Measurements from ENCODE around the gene MTHFD1L. TPM values are rescaled to one million over a fixed set of nuclear protein-coding genes. Genes with fewer than 3 reads are reported as not detected.

Gene MTHFD1L
- total and polyA plus RNA-seq, 9 of the 15 experiments (the other 6 are each of a cell fraction or from before 2014, with no cell fraction given): 20.9 to 128 (median 61.0) TPM

DNA sequence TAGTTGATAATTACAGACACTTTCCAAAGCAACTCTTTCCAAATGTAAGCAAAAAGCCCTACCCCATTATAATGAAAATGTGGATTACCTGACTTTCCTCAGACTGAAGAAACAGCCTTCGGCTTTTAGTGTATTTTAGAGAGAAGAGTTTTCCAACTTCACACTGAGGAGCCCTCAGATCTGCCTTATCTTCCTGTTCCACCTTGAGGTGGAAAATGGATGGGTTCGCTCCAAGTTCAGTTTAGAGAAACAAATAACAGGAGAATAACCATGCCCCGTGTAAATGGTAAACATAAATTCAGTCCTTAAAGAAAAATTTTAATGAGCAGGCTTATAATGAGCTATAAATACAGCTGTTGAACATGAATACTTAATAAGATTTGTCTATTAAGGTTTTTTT is 21.1 kb upstream of the MTHFD1L start (continued):
- TF ChIP-seq NFE2 (IDR thresholded peaks at IDR 0.05; ENCODE audit: low read depth) (no peak), EP400 (IDR thresholded peaks at IDR 0.05) (0 out of 2 replicates have a peak, but pooled peaks have one; percentile 16), KLF16 (IDR thresholded peaks at IDR 0.05) (no peak), ZC3H8 (IDR thresholded peaks at IDR 0.05) (no peak)

DNA sequence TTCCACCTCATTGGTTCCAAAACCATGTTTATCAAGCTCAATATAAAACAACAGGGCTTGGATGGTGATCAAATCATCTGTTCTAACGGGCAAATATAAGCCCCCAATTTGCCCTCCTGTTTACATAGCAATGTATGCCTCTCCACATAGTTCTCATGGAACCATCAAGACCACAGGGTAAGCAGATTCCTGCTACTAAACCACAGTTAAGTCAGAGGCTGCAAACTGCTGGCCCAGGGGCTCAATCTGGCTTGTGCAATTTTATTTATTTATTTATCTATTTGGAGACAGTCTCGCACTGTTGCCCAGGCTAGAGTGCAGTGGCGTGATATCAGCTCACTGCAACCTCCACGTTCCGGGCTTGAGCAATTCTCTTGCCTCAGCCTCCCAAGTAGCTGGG is 18.9 kb upstream of the MTHFD1L start:
- Histone ChIP-seq H2AFZ (ENCODE audit: low read depth, low read length) (no peak overlapping the region), H3K4me1 (replicated peaks in 1 of 2; ENCODE audit: control insufficient read depth in 2 of 2, insufficient read depth in 2 of 2, low read length in 2 of 2) (peaks cover 0 to 4% of the 10 kb centered on the region in 2 experiments; a peak in 2 of 5 replicates), H3K9ac (ENCODE audit: insufficient read depth in 1 of 2, low read depth in 2 of 2, low read length in 2 of 2) (no peak overlapping the region), H4K20me1 (replicated peaks; ENCODE audit: control insufficient read depth, insufficient read depth, low read length) (no peaks in the 10 kb centered on the region), H3K9me1 (ENCODE audit: control insufficient read depth, insufficient read depth, low read length) (no peaks in the 10 kb centered on the region), H3K27ac (ENCODE audit: extremely low read depth, low read depth, low read length) (no peak overlapping the region), H3K4me2 (ENCODE audit: insufficient read depth, low read length) (no peak overlapping the region), H3K4me3 (no peak overlapping the region), H3K79me2 (ENCODE audit: control insufficient read depth, insufficient read depth, low read length) (no peaks in the 10 kb centered on the region), H3K36me3 (ENCODE audit: control insufficient read depth, insufficient read depth, low read length) (no peaks in the 10 kb centered on the region), H3K27me3 (ENCODE audit: control insufficient read depth in 2 of 2, insufficient read depth in 2 of 2, low read length in 2 of 2) (peaks cover 13 to 15% of the 10 kb centered on the region in 2 experiments; a peak in 3 of 5 replicates), H3K9me3 (replicated peaks; ENCODE audit: control insufficient read depth, insufficient read depth, low read depth, low read length) (no peaks in the 10 kb centered on the region)
- 24% methylated on average over 5 of the region's 5 CpGs for WGBS (ENCODE audit: insufficient coverage, low coverage, missing lambda C conversion rate)
- no peak for ATAC-seq
- DNase-seq (ENCODE audit: extremely low read depth in 1 of 4, low spot score in 3 of 4): peak in 1 of 4 experiments; percentile 2
- CTCF ChIA-PET (ENCODE audit: low intra/inter-chr PET ratio): no interaction called here
- BruUV-seq (replicated peaks): no TSS peak
- in situ Hi-C loops (cut with MboI) (no loop called here), intact Hi-C loops (cut with micrococcal nuclease) (loop anchor here (2.0 kb wide), 1 partner anchor 18 kb away; the partner anchor contains the start of gene MTHFD1L)
- no peak for TF ChIP-seq NEUROD1 (IDR thresholded peaks at IDR 0.05; ENCODE audit: borderline replicate concordance, low read depth, low read length, partially characterized antibody)
- TF ChIP-seq ZFPM2 (CRISPR knock-in tag; IDR thresholded peaks at IDR 0.05): no peak
- TF ChIP-seq SMARCE1 (IDR thresholded peaks at IDR 0.05): no peak
- TF ChIP-seq WHSC1 (IDR thresholded peaks at IDR 0.05; ENCODE audit: low read length): no peak
- TF ChIP-seq DPF2 (IDR thresholded peaks at IDR 0.05): no peak
- POLR2A ChIA-PET: no interaction called here
- no peak for FAIRE-seq

Data from K562 (cell line).